Measurements from ENCODE around the gene MBLAC1. TPM values are rescaled to one million over a fixed set of nuclear protein-coding genes. Genes with fewer than 3 reads are reported as not detected.

Gene MBLAC1
- total and polyA plus RNA-seq, 9 of the 15 experiments (the other 6 are each of a cell fraction or from before 2014, with no cell fraction given), result 0.03 to 3.1 (median 0.52) TPM

- TF ChIP-seq, protein P1, sequence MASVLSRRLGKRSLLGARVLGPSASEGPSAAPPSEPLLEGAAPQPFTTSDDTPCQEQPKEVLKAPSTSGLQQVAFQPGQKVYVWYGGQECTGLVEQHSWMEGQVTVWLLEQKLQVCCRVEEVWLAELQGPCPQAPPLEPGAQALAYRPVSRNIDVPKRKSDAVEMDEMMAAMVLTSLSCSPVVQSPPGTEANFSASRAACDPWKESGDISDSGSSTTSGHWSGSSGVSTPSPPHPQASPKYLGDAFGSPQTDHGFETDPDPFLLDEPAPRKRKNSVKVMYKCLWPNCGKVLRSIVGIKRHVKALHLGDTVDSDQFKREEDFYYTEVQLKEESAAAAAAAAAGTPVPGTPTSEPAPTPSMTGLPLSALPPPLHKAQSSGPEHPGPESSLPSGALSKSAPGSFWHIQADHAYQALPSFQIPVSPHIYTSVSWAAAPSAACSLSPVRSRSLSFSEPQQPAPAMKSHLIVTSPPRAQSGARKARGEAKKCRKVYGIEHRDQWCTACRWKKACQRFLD (CRISPR knock-in tag; IDR thresholded peaks at IDR 0.05), result no peak
- TF ChIP-seq TCFL5 (CRISPR knock-in tag; conservative IDR thresholded peaks at IDR 0.05) (no peak), ZNF263 (CRISPR knock-in tag; IDR thresholded peaks at IDR 0.05; ENCODE audit: borderline replicate concordance) (peak; percentile 62; the same call in 1 of the 2 replicates), HMG20B (CRISPR knock-in tag; IDR thresholded peaks at IDR 0.05) (no peak), IRF9 (tag; IDR thresholded peaks at IDR 0.05) (no peak), KDM4B (IDR thresholded peaks at IDR 0.05; ENCODE audit: borderline replicate concordance in 2 of 2, low read depth in 1 of 2) (no peak), BCLAF1 (IDR thresholded peaks at IDR 0.05; ENCODE audit: borderline replicate concordance in 1 of 2, control insufficient read depth in 1 of 2, low read depth in 2 of 2, low read length in 1 of 2) (no peak), FOXK1 (CRISPR knock-in tag; IDR thresholded peaks at IDR 0.05; ENCODE audit: borderline replicate concordance) (no peak), HDAC2 (IDR thresholded peaks at IDR 0.05) (peak; percentile 17; the same call in 1 of the 2 replicates), SMAD3 (CRISPR knock-in tag; conservative IDR thresholded peaks at IDR 0.05) (no peak), LCOR (CRISPR knock-in tag; IDR thresholded peaks at IDR 0.05) (no peak), ZNF561 (CRISPR knock-in tag; conservative IDR thresholded peaks at IDR 0.05) (no peak), MAZ (CRISPR knock-in tag; conservative IDR thresholded peaks at IDR 0.05 in 1 of 2, IDR thresholded peaks at IDR 0.05 in 1 of 2) (no peak; a peak in 1 of 4 replicates), ZNF121 (CRISPR knock-in tag; conservative IDR thresholded peaks at IDR 0.05) (no peak), POLR3G (IDR thresholded peaks at IDR 0.05; ENCODE audit: extremely low read depth, insufficient read length, insufficient replicate concordance) (no peak), TARDBP (IDR thresholded peaks at IDR 0.05) (no peak), U2AF2 (optimal IDR thresholded peaks at IDR 0.05; ENCODE audit: low read depth, low read length) (no peak)
- TF ChIP-seq, protein P2, sequence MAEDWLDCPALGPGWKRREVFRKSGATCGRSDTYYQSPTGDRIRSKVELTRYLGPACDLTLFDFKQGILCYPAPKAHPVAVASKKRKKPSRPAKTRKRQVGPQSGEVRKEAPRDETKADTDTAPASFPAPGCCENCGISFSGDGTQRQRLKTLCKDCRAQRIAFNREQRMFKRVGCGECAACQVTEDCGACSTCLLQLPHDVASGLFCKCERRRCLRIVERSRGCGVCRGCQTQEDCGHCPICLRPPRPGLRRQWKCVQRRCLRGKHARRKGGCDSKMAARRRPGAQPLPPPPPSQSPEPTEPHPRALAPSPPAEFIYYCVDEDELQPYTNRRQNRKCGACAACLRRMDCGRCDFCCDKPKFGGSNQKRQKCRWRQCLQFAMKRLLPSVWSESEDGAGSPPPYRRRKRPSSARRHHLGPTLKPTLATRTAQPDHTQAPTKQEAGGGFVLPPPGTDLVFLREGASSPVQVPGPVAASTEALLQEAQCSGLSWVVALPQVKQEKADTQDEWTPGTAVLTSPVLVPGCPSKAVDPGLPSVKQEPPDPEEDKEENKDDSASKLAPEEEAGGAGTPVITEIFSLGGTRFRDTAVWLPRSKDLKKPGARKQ (CRISPR knock-in tag; IDR thresholded peaks at IDR 0.05), result no peak
- TF ChIP-seq, protein P3, sequence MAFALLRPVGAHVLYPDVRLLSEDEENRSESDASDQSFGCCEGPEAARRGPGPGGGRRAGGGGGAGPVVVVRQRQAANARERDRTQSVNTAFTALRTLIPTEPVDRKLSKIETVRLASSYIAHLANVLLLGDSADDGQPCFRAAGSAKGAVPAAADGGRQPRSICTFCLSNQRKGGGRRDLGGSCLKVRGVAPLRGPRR (CRISPR knock-in tag; IDR thresholded peaks at IDR 0.05), result no peak
Observed at GRCh38 chr7:100124301-100125230, 2.2 kb upstream of the MBLAC1 start (continued).
